ENCODE data around the gene RPS19. TPM values are rescaled to one million over a fixed set of nuclear protein-coding genes. Genes with fewer than 3 reads are reported as not detected.

Gene RPS19
- total RNA-seq, 1 experiment from 2014 or later = 3,152 TPM

GRCh38 chr19:41896581-41896942 is 36.5 kb downstream of the RPS19 start:
- ATAC-seq (no peak), DNase-seq (ENCODE audit: low spot score) (no peak)
- Mint-ChIP-seq H3K9me3 (no peaks in the 10 kb centered on the region), H3K27me3 (ENCODE audit: low read depth) (no peaks in the 10 kb centered on the region), H3K27ac (no peak overlapping the region), H3K4me3 (no peak overlapping the region), H3K36me3 (peaks cover 16% of the 10 kb centered on the region), H3K4me1 (peaks cover 3% of the 10 kb centered on the region)
- CTCF ChIA-PET = interaction anchor here (1.0 to 1.6 kb wide), 6 partner anchors 8 to 33 kb away, joined by 3 to 7 read pairs (median 4); no protein-coding TSS in a partner anchor
- no peak for TF ChIP-seq USF2 (CRISPR knock-in tag; IDR thresholded peaks at IDR 0.05)
- no peak for TF ChIP-seq ATF6 (CRISPR knock-in tag; IDR thresholded peaks at IDR 0.05)
- TF ChIP-seq MXD4 (CRISPR knock-in tag; IDR thresholded peaks at IDR 0.05; ENCODE audit: borderline replicate concordance) = no peak
- TF ChIP-seq MLX (CRISPR knock-in tag; IDR thresholded peaks at IDR 0.05) = no peak
- TF ChIP-seq IRF2 (CRISPR knock-in tag; IDR thresholded peaks at IDR 0.05; ENCODE audit: borderline replicate concordance, low read depth) = no peak
- no peak for TF ChIP-seq MYBL2 (CRISPR knock-in tag; IDR thresholded peaks at IDR 0.05)
- TF ChIP-seq ZNF423 (CRISPR knock-in tag; IDR thresholded peaks at IDR 0.05) = no peak
- no peak for TF ChIP-seq ZBTB21 (CRISPR knock-in tag; IDR thresholded peaks at IDR 0.05; ENCODE audit: borderline replicate concordance)
- TF ChIP-seq PREB (CRISPR knock-in tag; IDR thresholded peaks at IDR 0.05; ENCODE audit: borderline replicate concordance) = no peak
- no peak for TF ChIP-seq FOXK1 (CRISPR knock-in tag; IDR thresholded peaks at IDR 0.05)
- TF ChIP-seq ZMAT4 (CRISPR knock-in tag; IDR thresholded peaks at IDR 0.05) = no peak
- POLR2A ChIA-PET = no interaction called here

GRCh38 chr19:41897181-41897580 is 37.1 kb downstream of the RPS19 start:
- ATAC-seq (peak; percentile 23; the same call in 1 of the 2 replicates), DNase-seq (ENCODE audit: low spot score) (no peak)
- Mint-ChIP-seq H3K4me3 (no peak overlapping the region), H3K9me3 (no peaks in the 10 kb centered on the region), H3K27ac (no peak overlapping the region), H3K36me3 (peaks cover 22% of the 10 kb centered on the region), H3K4me1 (peaks cover 3% of the 10 kb centered on the region), H3K27me3 (ENCODE audit: low read depth) (no peaks in the 10 kb centered on the region)
- ChIA-PET CTCF (no interaction called here), POLR2A (no interaction called here)
- no peak for TF ChIP-seq IRF2 (CRISPR knock-in tag; IDR thresholded peaks at IDR 0.05; ENCODE audit: borderline replicate concordance, low read depth)
- TF ChIP-seq AFF4 (CRISPR knock-in tag; IDR thresholded peaks at IDR 0.05; ENCODE audit: borderline replicate concordance) = no peak
- no peak for TF ChIP-seq NR1H2 (CRISPR knock-in tag; IDR thresholded peaks at IDR 0.05)
- TF ChIP-seq NFE2L1 (CRISPR knock-in tag; IDR thresholded peaks at IDR 0.05) = no peak
- no peak for TF ChIP-seq FOXP4 (CRISPR knock-in tag; IDR thresholded peaks at IDR 0.05)
- TF ChIP-seq SMAD4 (CRISPR knock-in tag; IDR thresholded peaks at IDR 0.05) = no peak
- TF ChIP-seq ZBTB21 (CRISPR knock-in tag; IDR thresholded peaks at IDR 0.05; ENCODE audit: borderline replicate concordance) = no peak
- no peak for TF ChIP-seq HMGXB4 (CRISPR knock-in tag; IDR thresholded peaks at IDR 0.05)
- TF ChIP-seq NR3C1 (CRISPR knock-in tag; conservative IDR thresholded peaks at IDR 0.05; ENCODE audit: low read depth) = no peak
- no peak for TF ChIP-seq ZNF396 (CRISPR knock-in tag; IDR thresholded peaks at IDR 0.05; ENCODE audit: borderline replicate concordance)
- TF ChIP-seq NR2C2 (CRISPR knock-in tag; IDR thresholded peaks at IDR 0.05) = no peak
- no peak for TF ChIP-seq ZNF416 (CRISPR knock-in tag; IDR thresholded peaks at IDR 0.05)
